ENCODE measurements around the gene BAK1. TPM values are rescaled to one million over a fixed set of nuclear protein-coding genes. Genes with fewer than 3 reads are reported as not detected.
"Not testable (repeated sequence)": the region's sequence is repeated elsewhere in the genome, so short reads cannot be mapped to it uniquely, and the experiment has no call there.

Gene BAK1
- total RNA-seq, 5 donors from 2014 or later (not counting 1 experiment from before 2014, with no cell fraction given): 22.9 to 31.6 (median 27.9) TPM

DNA sequence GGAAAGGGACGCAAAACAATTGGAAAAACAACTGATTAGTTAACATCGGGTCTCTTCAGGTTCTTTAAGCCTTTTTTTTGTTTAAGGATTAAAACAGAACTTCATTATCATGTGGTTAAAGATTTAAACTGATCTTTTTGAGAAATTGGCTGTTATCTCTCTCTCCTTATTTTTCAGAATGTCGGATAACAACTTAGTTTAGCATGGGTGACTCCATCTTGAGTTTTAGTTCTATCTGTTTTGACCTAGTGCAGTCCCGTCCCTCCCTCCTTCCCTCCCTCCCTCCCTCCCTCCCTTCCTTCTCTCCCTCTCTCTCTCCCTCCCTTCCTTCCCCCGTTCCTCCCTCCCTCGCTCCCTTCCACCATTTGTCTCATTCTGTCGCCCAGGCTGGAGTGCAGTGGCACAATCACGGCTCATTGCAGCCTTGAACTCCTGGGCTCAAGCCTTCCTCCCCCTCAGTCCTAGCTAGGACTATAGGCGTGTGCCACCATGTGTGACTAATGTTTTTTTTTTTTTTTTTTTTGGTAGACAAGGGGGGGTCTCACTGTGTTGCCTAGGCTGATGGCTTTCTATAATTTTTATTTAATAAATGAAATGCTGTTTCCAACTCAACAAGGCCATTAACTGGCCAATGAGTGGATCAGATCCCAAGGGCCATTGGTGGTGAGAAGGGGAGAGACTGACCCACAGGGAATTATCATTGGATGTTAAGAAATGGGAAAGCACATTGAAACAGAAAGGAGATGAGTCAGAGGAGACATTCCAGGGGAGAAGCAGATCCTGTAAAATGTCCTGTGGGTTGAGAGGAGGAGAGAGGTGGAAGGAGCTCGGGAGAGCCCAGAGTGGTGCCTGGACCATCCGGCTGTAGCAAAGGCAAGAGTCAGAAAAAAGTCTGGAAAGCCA is 13.6 kb downstream of the BAK1 start:
- ATAC-seq (replicated peaks in 1 of 4) (no peak), DNase-seq (no peak)
- no peaks in the 10 kb centered on the region for H3K9me3 ChIP-seq
- peaks cover 2 to 14% of the 10 kb centered on the region in 2 experiments for H3K4me1 ChIP-seq (ENCODE audit: control insufficient read depth in 1 of 2, extremely low read depth in 1 of 2, insufficient read depth in 2 of 2, low read length in 2 of 2)
- no peaks in the 10 kb centered on the region for H3K27me3 ChIP-seq (replicated peaks in 1 of 2; ENCODE audit: control insufficient read depth in 2 of 2, extremely low read depth in 1 of 2, insufficient read depth in 2 of 2, low read length in 1 of 2)
- CTCF ChIA-PET: interaction anchor here in 1 of 2 donors (0.8 kb wide), 1 partner anchor 83 kb away, joined by 3 read pairs; no protein-coding TSS in a partner anchor
- no peaks in the 10 kb centered on the region for H3K36me3 ChIP-seq (ENCODE audit: control insufficient read depth in 2 of 2, extremely low read depth in 1 of 2, insufficient read depth in 1 of 2, low read length in 1 of 2)
- 88% methylated on average over 4 of the region's 11 CpGs for WGBS (ENCODE audit: insufficient coverage)
- Mint-ChIP-seq H3K4me3 (no peak overlapping the region), H3K36me3 (peaks cover 3% of the 10 kb centered on the region), H3K27ac (no peak overlapping the region), H3K4me1 (peaks cover 12 to 22% (median 21%) of the 10 kb centered on the region in 3 donors), H3K9me3 (no peaks in the 10 kb centered on the region), H3K27me3 (no peaks in the 10 kb centered on the region)
- POLR2A ChIA-PET: no interaction called here
- H3K4me3 ChIP-seq (ENCODE audit: control insufficient read depth in 1 of 2, extremely low read depth in 1 of 2, low read length in 1 of 2): no peak overlapping the region
- H3K27ac ChIP-seq (ENCODE audit: low read length): no peak overlapping the region

DNA sequence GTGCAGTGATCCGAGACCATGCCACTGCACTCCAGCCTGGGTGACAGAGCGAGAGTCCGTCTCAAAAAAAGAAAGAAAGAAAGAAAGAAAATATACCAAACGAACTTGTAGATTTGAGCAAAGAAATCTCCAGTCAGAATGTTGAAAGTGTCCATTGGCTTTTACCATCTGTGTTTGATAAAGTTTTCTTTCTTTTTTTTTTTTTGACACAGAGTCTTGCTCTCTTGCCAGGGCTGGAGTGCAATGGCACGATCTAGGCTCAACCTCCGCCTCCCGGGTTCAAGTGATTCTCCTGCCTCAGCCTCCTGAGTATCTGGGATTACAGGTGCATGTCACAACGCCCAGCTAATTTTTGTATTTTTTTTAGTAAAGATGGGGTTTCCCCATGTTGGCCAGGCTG is 21.3 kb downstream of the BAK1 start:
- Histone ChIP-seq H3K36me3 (ENCODE audit: control insufficient read depth in 2 of 2, extremely low read depth in 1 of 2, insufficient read depth in 1 of 2, low read length in 1 of 2) (no peaks in the 10 kb centered on the region), H3K4me1 (ENCODE audit: control insufficient read depth in 1 of 2, extremely low read depth in 1 of 2, insufficient read depth in 2 of 2, low read length in 2 of 2) (no peaks in the 10 kb centered on the region), H3K27me3 (replicated peaks in 1 of 2; ENCODE audit: control insufficient read depth in 2 of 2, extremely low read depth in 1 of 2, insufficient read depth in 2 of 2, low read length in 1 of 2) (no peaks in the 10 kb centered on the region), H3K9me3 (no peaks in the 10 kb centered on the region), H3K27ac (ENCODE audit: low read length) (no peak overlapping the region), H3K4me3 (ENCODE audit: control insufficient read depth in 1 of 2, extremely low read depth in 1 of 2, low read length in 1 of 2) (no peak overlapping the region)
- no peaks in the 10 kb centered on the region for H3K9me3 Mint-ChIP-seq
- ChIA-PET POLR2A (no interaction called here), CTCF (interaction anchor here in 1 of 2 donors (0.7 kb wide), 1 partner anchor 32 kb away, joined by 4 read pairs; no protein-coding TSS in a partner anchor)
- H3K4me3 Mint-ChIP-seq: no peak overlapping the region
- 87% methylated on average over 8 of the region's 8 CpGs for WGBS (ENCODE audit: insufficient coverage)
- H3K27me3 Mint-ChIP-seq: no peaks in the 10 kb centered on the region
- no peaks in the 10 kb centered on the region for H3K4me1 Mint-ChIP-seq
- no peak for DNase-seq
- no peak for ATAC-seq (replicated peaks in 1 of 4)
- no peak overlapping the region for H3K27ac Mint-ChIP-seq
- no peaks in the 10 kb centered on the region for H3K36me3 Mint-ChIP-seq

DNA sequence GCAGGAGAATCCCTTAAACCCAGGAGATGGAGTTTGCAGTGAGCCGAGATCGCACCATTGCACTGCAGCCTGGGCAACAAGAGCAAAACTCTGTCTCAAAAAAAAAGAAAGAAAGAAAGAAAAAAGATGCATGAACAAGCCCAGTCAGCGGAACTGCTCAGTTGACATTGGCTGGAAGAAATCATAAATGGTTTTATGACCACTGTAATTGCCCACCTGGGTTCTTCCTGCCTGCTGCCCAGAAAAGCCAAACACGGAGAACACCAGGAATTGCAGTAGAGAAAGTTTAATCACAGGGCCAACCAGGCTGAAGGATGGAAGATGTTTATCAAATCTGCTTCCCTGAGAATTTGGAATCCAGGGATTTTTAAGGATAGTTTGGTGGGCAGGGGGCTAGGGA is 22.7 kb downstream of the BAK1 start:
- WGBS (ENCODE audit: insufficient coverage): 100% methylated on average over 2 of the region's 4 CpGs
- POLR2A ChIA-PET: no interaction called here
- Histone ChIP-seq H3K4me1 (ENCODE audit: control insufficient read depth in 1 of 2, extremely low read depth in 1 of 2, insufficient read depth in 2 of 2, low read length in 2 of 2) (no peaks in the 10 kb centered on the region), H3K27ac (ENCODE audit: low read length) (no peak overlapping the region), H3K4me3 (ENCODE audit: control insufficient read depth in 1 of 2, extremely low read depth in 1 of 2, low read length in 1 of 2) (no peak overlapping the region), H3K36me3 (ENCODE audit: control insufficient read depth in 2 of 2, extremely low read depth in 1 of 2, insufficient read depth in 1 of 2, low read length in 1 of 2) (no peaks in the 10 kb centered on the region), H3K27me3 (replicated peaks in 1 of 2; ENCODE audit: control insufficient read depth in 2 of 2, extremely low read depth in 1 of 2, insufficient read depth in 2 of 2, low read length in 1 of 2) (no peaks in the 10 kb centered on the region), H3K9me3 (no peaks in the 10 kb centered on the region)
- Mint-ChIP-seq H3K27me3 (no peaks in the 10 kb centered on the region), H3K36me3 (no peaks in the 10 kb centered on the region), H3K27ac (no peak overlapping the region), H3K4me3 (no peak overlapping the region), H3K9me3 (no peaks in the 10 kb centered on the region), H3K4me1 (no peaks in the 10 kb centered on the region)
- CTCF ChIA-PET: no interaction called here
- no peak for DNase-seq
- ATAC-seq (replicated peaks in 1 of 4): no peak

DNA sequence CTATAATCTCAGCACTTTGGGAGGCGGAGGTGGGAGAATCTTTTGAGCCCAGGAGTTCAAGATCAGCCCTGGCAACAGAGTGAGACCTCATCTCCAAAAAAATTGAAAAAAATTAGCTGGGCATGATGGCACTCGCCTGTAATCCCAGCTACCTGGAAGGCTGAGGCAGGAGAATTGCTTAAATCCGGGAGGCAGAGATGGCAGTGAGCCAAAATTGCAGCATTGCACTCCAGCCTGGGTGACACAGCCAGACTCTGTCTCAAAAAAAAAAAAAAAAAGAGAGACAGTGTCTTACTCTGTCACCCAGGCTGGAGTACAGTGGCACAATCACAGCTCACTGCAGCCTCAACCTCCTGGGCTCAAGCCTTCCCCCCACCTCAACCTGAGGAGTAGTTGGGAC is 27.2 kb downstream of the BAK1 start:
- DNase-seq; H3K4me1 ChIP-seq (ENCODE audit: control insufficient read depth in 1 of 2, extremely low read depth in 1 of 2, insufficient read depth in 2 of 2, low read length in 2 of 2); H3K36me3 ChIP-seq (ENCODE audit: control insufficient read depth in 2 of 2, extremely low read depth in 1 of 2, insufficient read depth in 1 of 2, low read length in 1 of 2); H3K27me3 ChIP-seq (replicated peaks in 1 of 2; ENCODE audit: control insufficient read depth in 2 of 2, extremely low read depth in 1 of 2, insufficient read depth in 2 of 2, low read length in 1 of 2); H3K4me3 ChIP-seq (ENCODE audit: control insufficient read depth in 1 of 2, extremely low read depth in 1 of 2, low read length in 1 of 2); H3K27me3 Mint-ChIP-seq; H3K27ac ChIP-seq (ENCODE audit: low read length); H3K9me3 ChIP-seq; H3K36me3 Mint-ChIP-seq; POLR2A ChIA-PET; H3K27ac Mint-ChIP-seq; H3K4me3 Mint-ChIP-seq; ATAC-seq (replicated peaks in 1 of 4); H3K9me3 Mint-ChIP-seq: not testable (repeated sequence)
- 79% methylated on average over 3 of the region's 3 CpGs for WGBS (ENCODE audit: insufficient coverage)
- peaks cover 8 to 13% (median 9%) of the 10 kb centered on the region in 3 donors for H3K4me1 Mint-ChIP-seq
- CTCF ChIA-PET: interaction anchor here in 1 of 2 donors (0.7 kb wide), 2 partner anchors 174 to 223 kb away, joined by 3 to 5 read pairs; no protein-coding TSS in a partner anchor

DNA sequence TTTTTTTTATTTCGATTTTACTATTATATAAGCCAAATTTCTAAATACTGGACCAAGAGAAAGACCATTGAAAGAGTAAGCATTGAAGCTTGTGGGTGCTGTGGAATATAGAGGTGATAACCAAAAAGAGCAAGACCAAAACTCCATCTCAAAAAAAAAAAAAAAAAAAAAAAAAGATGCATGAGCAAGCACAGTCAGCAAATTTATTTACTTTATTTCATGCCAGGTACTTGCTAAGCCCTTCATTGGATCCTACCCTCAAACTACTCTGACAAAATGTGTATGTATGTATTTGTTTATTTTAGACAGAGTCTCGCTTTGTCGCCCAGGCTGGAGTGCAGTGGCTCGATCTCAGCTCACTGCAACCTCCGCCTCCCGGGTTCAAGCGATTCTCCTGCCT is 27.8 kb downstream of the BAK1 start:
- no peak overlapping the region for H3K27ac ChIP-seq (ENCODE audit: low read length)
- ChIA-PET CTCF (interaction anchor here in 1 of 2 donors (0.7 kb wide), 4 partner anchors 173 to 599 kb away, joined by 3 to 5 read pairs (median 3); partner anchors contain the start of gene HLA-DMA), POLR2A (no interaction called here)
- no peaks in the 10 kb centered on the region for H3K36me3 ChIP-seq (ENCODE audit: control insufficient read depth in 2 of 2, extremely low read depth in 1 of 2, insufficient read depth in 1 of 2, low read length in 1 of 2)
- H3K4me1 Mint-ChIP-seq: peaks cover 13 to 20% (median 15%) of the 10 kb centered on the region in 3 donors
- no peak overlapping the region for H3K27ac Mint-ChIP-seq
- no peaks in the 10 kb centered on the region for H3K9me3 Mint-ChIP-seq
- no CpG with 5 or more reads among the region's 7 CpGs for WGBS (ENCODE audit: insufficient coverage)
- H3K4me3 Mint-ChIP-seq: no peak overlapping the region
- no peaks in the 10 kb centered on the region for H3K27me3 Mint-ChIP-seq
- no peaks in the 10 kb centered on the region for H3K9me3 ChIP-seq
- peaks cover 9 to 14% of the 10 kb centered on the region in 2 experiments for H3K4me1 ChIP-seq (ENCODE audit: control insufficient read depth in 1 of 2, extremely low read depth in 1 of 2, insufficient read depth in 2 of 2, low read length in 2 of 2)
- no peaks in the 10 kb centered on the region for H3K36me3 Mint-ChIP-seq
- H3K27me3 ChIP-seq (replicated peaks in 1 of 2; ENCODE audit: control insufficient read depth in 2 of 2, extremely low read depth in 1 of 2, insufficient read depth in 2 of 2, low read length in 1 of 2): no peaks in the 10 kb centered on the region
- ATAC-seq (replicated peaks in 1 of 4): no peak
- DNase-seq: no peak
- no peak overlapping the region for H3K4me3 ChIP-seq (ENCODE audit: control insufficient read depth in 1 of 2, extremely low read depth in 1 of 2, low read length in 1 of 2)

DNA sequence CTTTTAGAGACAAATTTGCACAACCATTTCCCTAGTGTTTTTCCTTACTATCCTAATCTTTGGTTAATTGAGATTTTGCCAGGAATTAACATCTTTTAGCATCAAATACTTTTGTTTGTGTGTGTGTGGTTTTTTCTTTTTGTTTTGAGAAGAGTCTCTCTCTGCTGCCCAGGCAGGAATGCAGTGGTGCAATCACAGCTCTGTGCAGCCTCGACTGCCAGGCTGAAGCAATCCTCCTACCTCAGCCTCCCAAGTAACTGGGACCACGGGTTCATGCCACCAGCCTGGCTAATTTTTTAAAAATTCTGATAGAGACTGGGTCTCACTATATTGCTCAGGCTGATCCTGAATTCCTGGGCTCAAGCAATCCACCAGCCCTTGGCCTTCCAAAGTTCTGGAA is 28.5 kb downstream of the BAK1 start:
- Mint-ChIP-seq H3K4me3 (no peak overlapping the region), H3K27me3 (no peaks in the 10 kb centered on the region), H3K36me3 (no peaks in the 10 kb centered on the region), H3K9me3 (no peaks in the 10 kb centered on the region), H3K4me1 (peaks cover 13 to 21% (median 16%) of the 10 kb centered on the region in 3 donors), H3K27ac (no peak overlapping the region)
- ATAC-seq (replicated peaks in 1 of 4) (no peak), DNase-seq (no peak)
- H3K36me3 ChIP-seq (ENCODE audit: control insufficient read depth in 2 of 2, extremely low read depth in 1 of 2, insufficient read depth in 1 of 2, low read length in 1 of 2): no peaks in the 10 kb centered on the region
- CTCF ChIA-PET: interaction anchor here (0.6 to 1.2 kb wide), 3 partner anchors 10 to 608 kb away, joined by 3 to 7 read pairs (median 4); no protein-coding TSS in a partner anchor
- no peaks in the 10 kb centered on the region for H3K27me3 ChIP-seq (replicated peaks in 1 of 2; ENCODE audit: control insufficient read depth in 2 of 2, extremely low read depth in 1 of 2, insufficient read depth in 2 of 2, low read length in 1 of 2)
- no CpG with 5 or more reads among the region's 2 CpGs for WGBS (ENCODE audit: insufficient coverage)
- H3K27ac ChIP-seq (ENCODE audit: low read length): no peak overlapping the region
- H3K9me3 ChIP-seq: no peaks in the 10 kb centered on the region
- POLR2A ChIA-PET: no interaction called here
- no peak overlapping the region for H3K4me3 ChIP-seq (ENCODE audit: control insufficient read depth in 1 of 2, extremely low read depth in 1 of 2, low read length in 1 of 2)
- H3K4me1 ChIP-seq (ENCODE audit: control insufficient read depth in 1 of 2, extremely low read depth in 1 of 2, insufficient read depth in 2 of 2, low read length in 2 of 2): peaks cover 9 to 18% of the 10 kb centered on the region in 2 experiments
